ENCODE data around the gene B4GALNT3. TPM values are rescaled to one million over a fixed set of nuclear protein-coding genes. Genes with fewer than 3 reads are reported as not detected.

Gene B4GALNT3
- total and polyA plus RNA-seq, 10 of the 15 experiments (the other 5 are each of a cell fraction or from before 2014, with no cell fraction given), result 0.05 to 4.2 (median 2.7) TPM; not detected in 1

DNA sequence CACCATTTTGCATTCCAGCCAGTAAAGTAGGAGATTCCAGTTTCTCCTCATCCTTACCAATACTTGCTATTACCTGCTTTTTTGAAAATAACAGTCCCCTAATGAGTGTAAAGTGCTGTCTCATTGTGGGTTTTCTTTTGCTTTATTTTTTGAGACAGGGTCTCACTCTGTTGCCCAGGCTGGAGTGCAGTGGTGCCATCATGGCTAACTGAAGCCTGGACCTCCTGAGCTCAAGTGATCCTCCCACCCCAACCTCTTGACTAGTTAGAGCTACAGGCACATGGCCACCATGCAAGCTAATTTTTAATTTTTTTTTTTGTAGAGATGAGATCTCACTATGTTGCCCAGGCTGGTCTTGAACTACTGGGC lies 142.9 kb downstream of the B4GALNT3 start (continued):
- TF ChIP-seq, protein P1, sequence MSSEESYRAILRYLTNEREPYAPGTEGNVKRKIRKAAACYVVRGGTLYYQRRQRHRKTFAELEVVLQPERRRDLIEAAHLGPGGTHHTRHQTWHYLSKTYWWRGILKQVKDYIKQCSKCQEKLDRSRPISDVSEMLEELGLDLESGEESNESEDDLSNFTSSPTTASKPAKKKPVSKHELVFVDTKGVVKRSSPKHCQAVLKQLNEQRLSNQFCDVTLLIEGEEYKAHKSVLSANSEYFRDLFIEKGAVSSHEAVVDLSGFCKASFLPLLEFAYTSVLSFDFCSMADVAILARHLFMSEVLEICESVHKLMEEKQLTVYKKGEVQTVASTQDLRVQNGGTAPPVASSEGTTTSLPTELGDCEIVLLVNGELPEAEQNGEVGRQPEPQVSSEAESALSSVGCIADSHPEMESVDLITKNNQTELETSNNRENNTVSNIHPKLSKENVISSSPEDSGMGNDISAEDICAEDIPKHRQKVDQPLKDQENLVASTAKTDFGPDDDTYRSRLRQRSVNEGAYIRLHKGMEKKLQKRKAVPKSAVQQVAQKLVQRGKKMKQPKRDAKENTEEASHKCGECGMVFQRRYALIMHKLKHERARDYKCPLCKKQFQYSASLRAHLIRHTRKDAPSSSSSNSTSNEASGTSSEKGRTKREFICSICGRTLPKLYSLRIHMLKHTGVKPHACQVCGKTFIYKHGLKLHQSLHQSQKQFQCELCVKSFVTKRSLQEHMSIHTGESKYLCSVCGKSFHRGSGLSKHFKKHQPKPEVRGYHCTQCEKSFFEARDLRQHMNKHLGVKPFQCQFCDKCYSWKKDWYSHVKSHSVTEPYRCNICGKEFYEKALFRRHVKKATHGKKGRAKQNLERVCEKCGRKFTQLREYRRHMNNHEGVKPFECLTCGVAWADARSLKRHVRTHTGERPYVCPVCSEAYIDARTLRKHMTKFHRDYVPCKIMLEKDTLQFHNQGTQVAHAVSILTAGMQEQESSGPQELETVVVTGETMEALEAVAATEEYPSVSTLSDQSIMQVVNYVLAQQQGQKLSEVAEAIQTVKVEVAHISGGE (CRISPR knock-in tag; IDR thresholded peaks at IDR 0.05), result no peak
- TF ChIP-seq SUPT20H (IDR thresholded peaks at IDR 0.05; ENCODE audit: borderline replicate concordance, control insufficient read depth, low read depth, low read length) (no peak), SMARCA5 (IDR thresholded peaks at IDR 0.05) (no peak), EP300 (IDR thresholded peaks at IDR 0.05; ENCODE audit: borderline replicate concordance in 1 of 2, control insufficient read depth in 1 of 2, low read depth in 2 of 2, low read length in 2 of 2) (no peak), KDM1A (IDR thresholded peaks at IDR 0.05; ENCODE audit: borderline replicate concordance) (no peak)

DNA sequence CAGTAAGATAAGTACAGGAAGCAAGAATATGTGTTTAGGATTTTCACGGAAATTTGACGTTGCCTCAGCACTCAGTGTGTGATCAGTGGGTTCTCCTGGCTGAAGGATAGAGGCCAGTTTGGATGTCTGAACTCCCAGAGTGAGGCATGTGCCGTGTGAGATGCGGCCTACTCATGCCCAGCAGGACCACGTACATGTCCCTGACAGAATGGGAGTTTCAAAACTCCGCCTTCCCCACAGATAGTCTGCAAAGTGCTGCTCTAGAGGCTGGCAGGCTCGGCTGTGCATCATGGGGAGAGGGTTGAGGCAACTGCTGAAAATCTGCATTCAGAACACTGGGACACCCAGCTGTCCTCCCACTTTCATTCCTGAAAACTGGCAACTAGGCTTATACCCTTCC lies 145.2 kb downstream of the B4GALNT3 start:
- Histone ChIP-seq H2AFZ (ENCODE audit: control insufficient read depth, low read depth, low read length) (no peak overlapping the region), H3K27me3 (replicated peaks in 1 of 2; ENCODE audit: control insufficient read depth in 2 of 2, insufficient read depth in 2 of 2, low read length in 1 of 2) (no peaks in the 10 kb centered on the region), H3K4me1 (ENCODE audit: control insufficient read depth, insufficient read depth, low read length) (peaks cover under 1% of the 10 kb centered on the region), H3K9ac (ENCODE audit: control insufficient read depth, insufficient read depth, low read length) (no peak overlapping the region), H3K4me2 (ENCODE audit: control insufficient read depth, insufficient read depth) (no peak overlapping the region), H3K9me3 (replicated peaks; ENCODE audit: control insufficient read depth, insufficient read depth, low read length) (no peaks in the 10 kb centered on the region), H3K36me3 (ENCODE audit: control insufficient read depth in 2 of 2, insufficient read depth in 2 of 2, low read length in 1 of 2) (no peaks in the 10 kb centered on the region), H3K79me2 (ENCODE audit: control insufficient read depth, insufficient read depth, low read length) (no peaks in the 10 kb centered on the region), H4K20me1 (ENCODE audit: control insufficient read depth, insufficient read depth) (no peaks in the 10 kb centered on the region), H3K4me3 (no peak overlapping the region), H3K27ac (ENCODE audit: control insufficient read depth, insufficient read depth) (no peak overlapping the region)
- WGBS (ENCODE audit: insufficient coverage, insufficient replicate concordance, low lambda C conversion rate, missing lambda C conversion rate), result 76% methylated on average over 7 of the region's 7 CpGs
- no peak for ATAC-seq
- ChIA-PET RAD21 (ENCODE audit: unreplicated experiment) (interaction anchor here (0.6 to 0.9 kb wide), 3 partner anchors 29 to 519 kb away, joined by 3 read pairs; no protein-coding TSS in a partner anchor), CTCF (interaction anchor here (1.2 to 1.9 kb wide), 3 partner anchors 9 to 29 kb away, joined by 5 to 10 read pairs (median 5); no protein-coding TSS in a partner anchor), SMC1A (ENCODE audit: uncharacterized antibody, unreplicated experiment) (interaction anchor here (0.7 to 1.4 kb wide), 5 partner anchors 8 to 261 kb away, joined by 3 to 4 read pairs (median 3); no protein-coding TSS in a partner anchor), POLR2A (interaction anchor here (1.3 kb wide), 1 partner anchor 9 kb away, joined by 5 read pairs; no protein-coding TSS in a partner anchor)
- no TSS peak for BruUV-seq (replicated peaks)
- DNase-seq (ENCODE audit: low read depth, low spot score), result no peak
- no peak for FAIRE-seq
- in situ Hi-C loops (cut with MboI) (no loop called here), intact Hi-C loops (cut with micrococcal nuclease; ENCODE audit: unreplicated experiment) (no loop called here)
- TF ChIP-seq PAX8 (IDR thresholded peaks at IDR 0.05), result no peak
- no peak for TF ChIP-seq CREB1 (IDR thresholded peaks at IDR 0.05; ENCODE audit: low read depth)
- TF ChIP-seq, protein P2, sequence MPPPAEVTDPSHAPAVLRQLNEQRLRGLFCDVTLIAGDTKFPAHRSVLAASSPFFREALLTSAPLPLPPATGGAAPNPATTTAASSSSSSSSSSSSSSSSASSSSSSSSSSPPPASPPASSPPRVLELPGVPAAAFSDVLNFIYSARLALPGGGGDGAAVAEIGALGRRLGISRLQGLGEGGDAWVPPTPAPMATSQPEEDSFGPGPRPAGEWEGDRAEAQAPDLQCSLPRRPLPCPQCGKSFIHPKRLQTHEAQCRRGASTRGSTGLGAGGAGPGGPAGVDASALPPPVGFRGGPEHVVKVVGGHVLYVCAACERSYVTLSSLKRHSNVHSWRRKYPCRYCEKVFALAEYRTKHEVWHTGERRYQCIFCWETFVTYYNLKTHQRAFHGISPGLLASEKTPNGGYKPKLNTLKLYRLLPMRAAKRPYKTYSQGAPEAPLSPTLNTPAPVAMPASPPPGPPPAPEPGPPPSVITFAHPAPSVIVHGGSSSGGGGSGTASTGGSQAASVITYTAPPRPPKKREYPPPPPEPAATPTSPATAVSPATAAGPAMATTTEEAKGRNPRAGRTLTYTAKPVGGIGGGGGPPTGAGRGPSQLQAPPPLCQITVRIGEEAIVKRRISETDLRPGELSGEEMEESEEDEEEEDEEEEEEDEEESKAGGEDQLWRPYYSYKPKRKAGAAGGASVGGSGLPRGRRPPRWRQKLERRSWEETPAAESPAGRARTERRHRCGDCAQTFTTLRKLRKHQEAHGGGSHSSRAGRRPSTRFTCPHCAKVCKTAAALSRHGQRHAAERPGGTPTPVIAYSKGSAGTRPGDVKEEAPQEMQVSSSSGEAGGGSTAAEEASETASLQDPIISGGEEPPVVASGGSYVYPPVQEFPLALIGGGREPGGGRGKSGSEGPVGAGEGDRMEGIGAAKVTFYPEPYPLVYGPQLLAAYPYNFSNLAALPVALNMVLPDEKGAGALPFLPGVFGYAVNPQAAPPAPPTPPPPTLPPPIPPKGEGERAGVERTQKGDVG (CRISPR knock-in tag; IDR thresholded peaks at IDR 0.05), result no peak
- no peak for TF ChIP-seq SMAD1 (IDR thresholded peaks at IDR 0.05; ENCODE audit: low read depth, partially characterized antibody)
- no peak for TF ChIP-seq POLR2AphosphoS2 (IDR thresholded peaks at IDR 0.05; ENCODE audit: low read depth, low read length)
- TF ChIP-seq HCFC1 (IDR thresholded peaks at IDR 0.05; ENCODE audit: low read length), result no peak
- TF ChIP-seq STAT1 (conservative IDR thresholded peaks at IDR 0.05), result no peak
- no peak for TF ChIP-seq FOXK2 (IDR thresholded peaks at IDR 0.05)

Data from GM12878 (cell line).